GM12872 (cell line): ENCODE results near the gene SCYL2.

Experiments used
- TF ChIP-seq, protein P1 (sequence below): IDR thresholded peaks from 3 replicates; pipeline ENCODE4 v1.5.1; 2011; ENCODE audit warnings: low read depth, mild to moderate bottlenecking, low read length, moderate library complexity; ENCODE audit not compliant: insufficient read depth

The SCYL2 gene

GRCh38 chr12:100293017-100293416, 26.0 kb downstream of the SCYL2 start:
- TF ChIP-seq, protein P1, sequence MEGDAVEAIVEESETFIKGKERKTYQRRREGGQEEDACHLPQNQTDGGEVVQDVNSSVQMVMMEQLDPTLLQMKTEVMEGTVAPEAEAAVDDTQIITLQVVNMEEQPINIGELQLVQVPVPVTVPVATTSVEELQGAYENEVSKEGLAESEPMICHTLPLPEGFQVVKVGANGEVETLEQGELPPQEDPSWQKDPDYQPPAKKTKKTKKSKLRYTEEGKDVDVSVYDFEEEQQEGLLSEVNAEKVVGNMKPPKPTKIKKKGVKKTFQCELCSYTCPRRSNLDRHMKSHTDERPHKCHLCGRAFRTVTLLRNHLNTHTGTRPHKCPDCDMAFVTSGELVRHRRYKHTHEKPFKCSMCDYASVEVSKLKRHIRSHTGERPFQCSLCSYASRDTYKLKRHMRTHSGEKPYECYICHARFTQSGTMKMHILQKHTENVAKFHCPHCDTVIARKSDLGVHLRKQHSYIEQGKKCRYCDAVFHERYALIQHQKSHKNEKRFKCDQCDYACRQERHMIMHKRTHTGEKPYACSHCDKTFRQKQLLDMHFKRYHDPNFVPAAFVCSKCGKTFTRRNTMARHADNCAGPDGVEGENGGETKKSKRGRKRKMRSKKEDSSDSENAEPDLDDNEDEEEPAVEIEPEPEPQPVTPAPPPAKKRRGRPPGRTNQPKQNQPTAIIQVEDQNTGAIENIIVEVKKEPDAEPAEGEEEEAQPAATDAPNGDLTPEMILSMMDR = no peak

DNA sequence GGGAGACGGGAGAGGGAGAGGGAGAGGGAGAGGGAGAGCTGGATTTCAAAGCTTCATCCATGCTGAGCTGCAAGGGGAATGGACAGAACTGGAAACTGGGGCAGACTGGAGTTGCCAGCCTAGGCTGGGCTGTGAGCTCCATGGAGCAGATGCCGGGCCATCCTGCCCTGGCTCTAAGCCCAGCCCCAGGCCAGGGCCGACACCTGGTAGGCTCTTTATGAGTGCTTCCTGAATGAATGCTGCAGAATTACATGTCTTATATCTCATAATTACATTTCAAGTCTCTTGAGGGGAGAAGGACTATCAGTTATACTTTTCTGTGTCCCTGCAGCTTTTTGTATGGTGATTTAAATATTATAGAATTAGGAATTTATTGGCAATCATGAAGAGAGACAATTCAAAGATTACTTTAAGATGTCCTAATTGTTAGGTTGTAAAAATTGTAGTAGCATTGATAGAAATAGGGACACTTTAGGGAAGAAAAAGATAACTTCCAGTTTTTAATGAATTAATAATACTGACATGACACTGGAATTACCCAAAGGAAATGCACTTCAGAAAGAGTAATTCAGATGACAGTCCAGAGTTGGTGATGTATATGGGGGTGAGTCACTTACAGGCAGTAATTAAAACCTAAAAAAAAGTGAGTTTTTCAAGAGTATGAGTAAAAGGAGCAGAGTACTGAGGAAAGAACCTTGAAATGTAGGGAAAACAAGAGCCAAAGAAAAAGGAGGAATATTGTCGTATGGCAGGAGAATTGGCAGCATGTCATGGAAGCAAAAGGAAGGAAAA, 29.0 kb downstream of the SCYL2 start:
- TF ChIP-seq, protein P1 = no peak

DNA sequence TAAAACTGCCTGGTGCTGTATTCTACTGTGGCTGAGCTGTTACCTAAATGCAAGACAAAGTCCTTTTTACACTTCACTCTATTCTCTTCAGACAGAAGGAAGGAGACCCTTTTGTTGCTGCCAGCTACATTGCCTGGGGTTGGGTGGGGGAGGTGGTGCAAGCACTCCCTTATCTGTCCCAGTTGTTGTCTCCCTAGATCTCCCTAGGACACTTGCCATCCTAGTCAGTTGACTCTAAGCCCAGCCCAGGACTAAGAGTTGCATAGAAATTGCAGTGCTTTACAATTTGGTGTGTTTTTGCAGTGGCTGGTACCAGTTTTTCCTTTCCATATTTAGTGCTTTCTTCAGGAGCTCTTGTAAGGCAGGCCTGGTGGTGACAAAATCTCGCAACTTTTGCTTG, 35.1 kb downstream of the SCYL2 start:
- TF ChIP-seq, protein P1 = no peak

DNA sequence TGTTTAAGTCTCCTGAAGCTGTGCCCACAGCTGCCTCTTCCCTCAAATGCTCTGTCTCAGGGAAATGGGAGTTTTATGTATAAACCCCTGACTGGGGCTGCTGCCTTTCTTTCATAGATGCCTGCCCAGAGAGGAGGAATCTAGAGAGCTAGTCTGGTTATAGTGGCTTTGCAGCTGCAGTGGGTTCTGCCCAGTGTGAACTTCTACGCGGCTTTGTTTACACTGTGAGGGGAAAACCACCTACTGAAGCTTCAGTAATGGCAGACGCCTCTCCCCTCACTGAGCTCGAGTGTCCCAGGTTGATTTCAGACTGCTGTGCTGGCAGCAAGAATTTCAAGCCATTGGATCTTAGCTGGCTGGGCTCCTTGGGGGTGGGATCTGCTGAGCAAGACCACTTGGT, 36.9 kb downstream of the SCYL2 start:
- TF ChIP-seq, protein P1 = no peak

DNA sequence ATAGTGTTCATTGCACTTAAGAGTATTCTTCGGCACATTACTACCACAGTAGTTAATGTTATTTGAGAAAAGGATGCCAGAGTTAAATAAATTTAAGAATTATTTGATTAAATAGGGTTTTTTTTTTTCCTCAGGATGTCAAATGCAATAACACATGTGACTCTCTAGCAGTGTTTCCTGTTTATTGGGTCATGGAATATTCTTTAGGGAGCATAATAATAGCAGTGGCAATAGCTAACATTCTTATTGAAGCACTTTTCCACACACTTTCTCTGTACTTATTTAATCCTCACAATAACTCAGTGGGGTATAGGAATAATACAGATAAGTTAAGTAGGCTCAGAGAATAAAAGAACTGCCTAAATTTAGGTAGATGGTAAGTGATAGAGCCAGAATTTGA, 44.3 kb downstream of the SCYL2 start:
- TF ChIP-seq, protein P1 = no peak

GRCh38 chr12:100317371-100317770, 50.4 kb downstream of the SCYL2 start:
- TF ChIP-seq, protein P1 = no peak

GRCh38 chr12:100324498-100324897, 57.5 kb downstream of the SCYL2 start:
- TF ChIP-seq, protein P1 = no peak
